Measurements from ENCODE around the gene FKRP. TPM values are rescaled to one million over a fixed set of nuclear protein-coding genes. Genes with fewer than 3 reads are reported as not detected.

Gene FKRP
- total and polyA plus RNA-seq, 2 of the 13 experiments (the other 11 are each of a cell fraction or from before 2014, with no cell fraction given) = 7.3 to 9.8 TPM

DNA sequence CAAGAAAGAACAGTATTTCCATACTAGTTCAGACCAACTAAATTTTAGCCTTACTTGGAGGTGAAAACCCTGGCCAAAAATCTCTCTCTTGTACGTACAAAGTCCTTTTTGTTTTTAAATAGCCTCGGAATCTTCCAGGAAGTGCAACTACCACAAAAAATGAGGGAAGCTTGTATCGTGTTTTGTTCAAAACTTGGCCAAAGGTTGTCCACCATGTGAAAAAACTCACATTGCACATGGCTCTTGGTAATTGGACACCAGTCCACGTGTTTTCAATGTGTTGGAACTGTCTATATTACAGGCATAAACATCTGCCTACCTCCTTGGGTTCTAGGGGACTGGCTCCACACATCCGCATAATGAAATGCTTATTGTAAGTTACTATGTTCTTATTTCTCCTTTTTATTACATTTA lies 15.6 kb downstream of the FKRP start (continued):
- TF ChIP-seq, protein P1, sequence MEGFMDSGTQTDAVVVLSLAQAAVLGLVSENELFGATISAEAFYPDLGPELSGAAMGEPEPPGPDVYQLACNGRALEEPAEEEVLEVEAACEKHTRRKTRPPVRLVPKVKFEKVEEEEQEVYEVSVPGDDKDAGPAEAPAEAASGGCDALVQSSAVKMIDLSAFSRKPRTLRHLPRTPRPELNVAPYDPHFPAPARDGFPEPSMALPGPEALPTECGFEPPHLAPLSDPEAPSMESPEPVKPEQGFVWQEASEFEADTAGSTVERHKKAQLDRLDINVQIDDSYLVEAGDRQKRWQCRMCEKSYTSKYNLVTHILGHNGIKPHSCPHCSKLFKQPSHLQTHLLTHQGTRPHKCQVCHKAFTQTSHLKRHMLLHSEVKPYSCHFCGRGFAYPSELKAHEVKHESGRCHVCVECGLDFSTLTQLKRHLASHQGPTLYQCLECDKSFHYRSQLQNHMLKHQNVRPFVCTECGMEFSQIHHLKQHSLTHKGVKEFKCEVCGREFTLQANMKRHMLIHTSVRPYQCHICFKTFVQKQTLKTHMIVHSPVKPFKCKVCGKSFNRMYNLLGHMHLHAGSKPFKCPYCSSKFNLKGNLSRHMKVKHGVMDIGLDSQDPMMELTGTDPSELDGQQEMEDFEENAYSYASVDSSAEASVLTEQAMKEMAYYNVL (CRISPR knock-in tag; IDR thresholded peaks at IDR 0.05; ENCODE audit: borderline replicate concordance) = no peak
- TF ChIP-seq RFX3 (CRISPR knock-in tag; IDR thresholded peaks at IDR 0.05) = no peak
- TF ChIP-seq, protein P2, sequence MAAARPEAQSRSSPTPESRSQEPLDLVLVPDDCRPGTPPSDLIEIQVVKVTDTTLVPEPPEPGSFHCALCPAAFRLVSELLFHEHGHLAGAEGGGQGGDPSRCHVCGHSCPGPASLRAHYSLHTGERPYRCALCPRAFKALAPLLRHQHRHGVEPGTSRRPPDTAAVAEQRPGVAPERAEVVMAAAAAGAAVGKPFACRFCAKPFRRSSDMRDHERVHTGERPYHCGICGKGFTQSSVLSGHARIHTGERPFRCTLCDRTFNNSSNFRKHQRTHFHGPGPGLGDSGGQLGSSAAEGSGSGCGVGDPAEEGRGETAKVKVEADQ (CRISPR knock-in tag; IDR thresholded peaks at IDR 0.05; ENCODE audit: borderline replicate concordance) = no peak
- no peak for TF ChIP-seq ZNF496 (CRISPR knock-in tag; IDR thresholded peaks at IDR 0.05; ENCODE audit: insufficient replicate concordance)
- no peak for TF ChIP-seq ZNF839 (CRISPR knock-in tag; IDR thresholded peaks at IDR 0.05; ENCODE audit: borderline replicate concordance)
- TF ChIP-seq, protein P3, sequence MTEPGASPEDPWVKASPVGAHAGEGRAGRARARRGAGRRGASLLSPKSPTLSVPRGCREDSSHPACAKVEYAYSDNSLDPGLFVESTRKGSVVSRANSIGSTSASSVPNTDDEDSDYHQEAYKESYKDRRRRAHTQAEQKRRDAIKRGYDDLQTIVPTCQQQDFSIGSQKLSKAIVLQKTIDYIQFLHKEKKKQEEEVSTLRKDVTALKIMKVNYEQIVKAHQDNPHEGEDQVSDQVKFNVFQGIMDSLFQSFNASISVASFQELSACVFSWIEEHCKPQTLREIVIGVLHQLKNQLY (CRISPR knock-in tag; IDR thresholded peaks at IDR 0.05) = no peak
- TF ChIP-seq, protein P4, sequence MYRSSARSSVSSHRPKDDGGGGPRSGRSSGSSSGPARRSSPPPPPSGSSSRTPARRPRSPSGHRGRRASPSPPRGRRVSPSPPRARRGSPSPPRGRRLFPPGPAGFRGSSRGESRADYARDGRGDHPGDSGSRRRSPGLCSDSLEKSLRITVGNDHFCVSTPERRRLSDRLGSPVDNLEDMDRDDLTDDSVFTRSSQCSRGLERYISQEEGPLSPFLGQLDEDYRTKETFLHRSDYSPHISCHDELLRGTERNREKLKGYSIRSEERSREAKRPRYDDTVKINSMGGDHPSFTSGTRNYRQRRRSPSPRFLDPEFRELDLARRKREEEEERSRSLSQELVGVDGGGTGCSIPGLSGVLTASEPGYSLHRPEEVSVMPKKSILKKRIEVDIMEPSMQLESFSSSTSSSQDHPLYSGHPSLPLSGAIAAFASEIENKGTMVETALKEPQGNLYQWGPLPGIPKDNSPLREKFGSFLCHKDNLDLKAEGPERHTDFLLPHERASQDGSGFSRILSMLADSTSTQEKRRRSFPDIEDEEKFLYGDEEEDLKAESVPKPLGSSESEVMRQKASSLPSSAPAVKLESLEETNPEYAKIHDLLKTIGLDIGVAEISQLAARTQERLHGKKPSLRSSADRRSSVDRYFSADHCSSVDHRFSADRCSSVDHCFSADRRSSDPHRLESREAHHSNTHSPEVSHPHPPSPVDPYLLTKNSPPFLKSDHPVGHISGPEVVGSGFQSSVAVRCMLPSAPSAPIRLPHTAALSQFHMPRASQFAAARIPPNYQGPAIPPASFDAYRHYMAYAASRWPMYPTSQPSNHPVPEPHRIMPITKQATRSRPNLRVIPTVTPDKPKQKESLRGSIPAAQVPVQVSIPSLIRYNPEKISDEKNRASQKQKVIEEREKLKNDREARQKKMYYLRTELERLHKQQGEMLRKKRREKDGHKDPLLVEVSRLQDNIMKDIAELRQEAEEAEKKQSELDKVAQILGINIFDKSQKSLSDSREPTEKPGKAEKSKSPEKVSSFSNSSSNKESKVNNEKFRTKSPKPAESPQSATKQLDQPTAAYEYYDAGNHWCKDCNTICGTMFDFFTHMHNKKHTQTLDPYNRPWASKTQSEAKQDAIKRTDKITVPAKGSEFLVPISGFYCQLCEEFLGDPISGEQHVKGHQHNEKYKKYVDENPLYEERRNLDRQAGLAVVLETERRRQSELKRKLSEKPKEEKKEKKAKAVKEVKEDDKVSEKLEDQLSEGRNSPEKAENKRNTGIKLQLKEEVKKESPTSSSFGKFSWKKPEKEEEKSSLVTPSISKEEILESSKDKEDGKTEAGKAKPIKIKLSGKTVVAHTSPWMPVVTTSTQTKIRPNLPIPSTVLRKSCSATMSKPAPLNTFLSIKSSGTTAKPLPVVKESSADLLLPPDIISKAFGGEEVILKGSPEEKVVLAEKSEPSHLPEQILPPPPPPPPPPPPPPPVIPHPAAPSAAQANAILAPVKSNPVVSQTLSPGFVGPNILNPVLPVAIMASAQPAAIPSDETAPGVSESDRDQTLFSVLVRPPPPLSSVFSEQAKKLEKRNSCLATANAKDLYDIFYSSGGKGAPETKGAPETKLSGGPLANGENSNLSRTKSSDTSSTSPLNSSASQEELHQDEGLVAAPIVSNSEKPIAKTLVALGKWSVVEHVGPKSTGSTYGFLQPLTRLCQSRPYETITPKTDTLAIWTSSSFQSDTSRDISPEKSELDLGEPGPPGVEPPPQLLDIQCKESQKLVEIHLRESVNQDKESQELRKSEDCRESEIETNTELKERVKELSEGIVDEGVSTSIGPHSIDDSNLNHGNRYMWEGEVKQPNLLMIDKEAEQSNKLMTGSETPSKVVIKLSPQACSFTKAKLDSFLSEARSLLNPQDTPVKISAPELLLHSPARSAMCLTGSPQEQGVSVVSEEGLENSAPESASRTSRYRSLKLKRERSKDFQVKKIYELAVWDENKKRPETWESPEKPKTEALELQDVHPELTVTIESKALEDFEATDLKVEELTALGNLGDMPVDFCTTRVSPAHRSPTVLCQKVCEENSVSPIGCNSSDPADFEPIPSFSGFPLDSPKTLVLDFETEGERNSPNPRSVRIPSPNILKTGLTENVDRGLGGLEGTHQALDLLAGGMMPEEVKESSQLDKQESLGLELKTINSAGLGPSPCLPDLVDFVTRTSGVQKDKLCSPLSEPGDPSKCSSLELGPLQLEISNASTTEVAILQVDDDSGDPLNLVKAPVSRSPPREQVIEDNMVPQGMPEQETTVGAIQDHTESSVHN (CRISPR knock-in tag; IDR thresholded peaks at IDR 0.05) = no peak
- TF ChIP-seq SNAI1 (CRISPR knock-in tag; IDR thresholded peaks at IDR 0.05; ENCODE audit: borderline replicate concordance) = no peak
- no peak for TF ChIP-seq ZNF234 (CRISPR knock-in tag; conservative IDR thresholded peaks at IDR 0.05)
- no peak for TF ChIP-seq RBAK (CRISPR knock-in tag; IDR thresholded peaks at IDR 0.05)
- TF ChIP-seq, protein P5, sequence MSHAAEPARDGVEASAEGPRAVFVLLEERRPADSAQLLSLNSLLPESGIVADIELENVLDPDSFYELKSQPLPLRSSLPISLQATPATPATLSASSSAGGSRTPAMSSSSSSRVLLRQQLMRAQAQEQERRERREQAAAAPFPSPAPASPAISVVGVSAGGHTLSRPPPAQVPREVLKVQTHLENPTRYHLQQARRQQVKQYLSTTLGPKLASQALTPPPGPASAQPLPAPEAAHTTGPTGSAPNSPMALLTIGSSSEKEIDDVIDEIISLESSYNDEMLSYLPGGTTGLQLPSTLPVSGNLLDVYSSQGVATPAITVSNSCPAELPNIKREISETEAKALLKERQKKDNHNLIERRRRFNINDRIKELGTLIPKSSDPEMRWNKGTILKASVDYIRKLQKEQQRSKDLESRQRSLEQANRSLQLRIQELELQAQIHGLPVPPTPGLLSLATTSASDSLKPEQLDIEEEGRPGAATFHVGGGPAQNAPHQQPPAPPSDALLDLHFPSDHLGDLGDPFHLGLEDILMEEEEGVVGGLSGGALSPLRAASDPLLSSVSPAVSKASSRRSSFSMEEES (CRISPR knock-in tag; IDR thresholded peaks at IDR 0.05) = peak; percentile 87
- TF ChIP-seq, protein P6, sequence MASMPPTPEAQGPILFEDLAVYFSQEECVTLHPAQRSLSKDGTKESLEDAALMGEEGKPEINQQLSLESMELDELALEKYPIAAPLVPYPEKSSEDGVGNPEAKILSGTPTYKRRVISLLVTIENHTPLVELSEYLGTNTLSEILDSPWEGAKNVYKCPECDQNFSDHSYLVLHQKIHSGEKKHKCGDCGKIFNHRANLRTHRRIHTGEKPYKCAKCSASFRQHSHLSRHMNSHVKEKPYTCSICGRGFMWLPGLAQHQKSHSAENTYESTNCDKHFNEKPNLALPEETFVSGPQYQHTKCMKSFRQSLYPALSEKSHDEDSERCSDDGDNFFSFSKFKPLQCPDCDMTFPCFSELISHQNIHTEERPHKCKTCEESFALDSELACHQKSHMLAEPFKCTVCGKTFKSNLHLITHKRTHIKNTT (CRISPR knock-in tag; IDR thresholded peaks at IDR 0.05) = no peak
- no peak for TF ChIP-seq ZNF782 (CRISPR knock-in tag; IDR thresholded peaks at IDR 0.05; ENCODE audit: borderline replicate concordance)
- TF ChIP-seq MTF1 (CRISPR knock-in tag; IDR thresholded peaks at IDR 0.05) = no peak
- TF ChIP-seq RELA (CRISPR knock-in tag; IDR thresholded peaks at IDR 0.05) = no peak
- peak; percentile 77 for TF ChIP-seq RNF2 (conservative IDR thresholded peaks at IDR 0.05; ENCODE audit: low read depth)
